GM18873 (cell line): ENCODE data around the gene HECTD2.

Source experiments
- ATAC-seq: cut with Tn5 transposase; IDR thresholded peaks from one replicate; pipeline ENCODE4 v1.9.1; 2021; ENCODE audit warnings: mild to moderate bottlenecking, moderate library complexity, moderate number of reproducible peaks; ENCODE audit not compliant: unreplicated experiment, low FRiP score

HECTD2 gene

GRCh38 chr10:91471602-91472001, 61.5 kb downstream of the HECTD2 start:
- no peak for ATAC-seq

GRCh38 chr10:91472911-91473310, 62.8 kb downstream of the HECTD2 start:
- no peak for ATAC-seq

DNA sequence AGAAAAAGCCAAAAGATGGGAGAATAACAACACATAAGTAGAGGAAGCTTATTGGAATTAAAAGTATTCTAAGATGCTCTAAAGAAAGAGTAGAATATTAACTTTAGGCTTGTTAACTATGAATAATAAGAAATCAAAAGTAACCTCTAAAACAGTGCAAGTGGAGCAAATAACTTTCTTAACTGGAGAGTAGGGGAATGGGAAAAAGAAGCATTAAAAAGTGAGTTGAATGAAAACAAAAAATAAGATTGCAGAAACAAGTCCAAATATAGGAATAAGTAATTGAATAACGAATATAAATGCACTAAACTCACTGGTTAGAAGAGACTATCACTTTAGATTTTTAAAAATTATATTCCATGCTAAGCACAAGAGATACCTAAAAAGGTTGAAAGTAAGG, 63.9 kb downstream of the HECTD2 start:
- no peak for ATAC-seq

GRCh38 chr10:91477236-91477635, 67.1 kb downstream of the HECTD2 start:
- no peak for ATAC-seq

DNA sequence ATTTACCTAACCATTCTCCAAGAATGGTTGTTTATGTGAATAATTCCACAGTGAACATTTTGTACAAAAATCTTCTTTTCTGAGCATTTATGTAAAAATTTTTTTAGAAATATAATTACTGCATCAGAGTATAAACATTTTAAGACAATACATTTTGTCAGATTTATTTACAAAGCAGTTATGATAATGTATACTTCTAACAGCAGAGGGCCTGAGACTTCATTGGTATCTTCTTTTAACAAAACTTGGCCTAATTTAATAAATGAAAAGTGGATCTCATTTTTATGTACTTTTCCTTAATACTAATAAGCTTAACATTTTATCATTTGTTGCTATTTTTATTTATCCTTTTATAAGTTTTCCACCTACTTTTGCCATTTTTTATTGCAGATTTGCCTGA, 69.4 kb downstream of the HECTD2 start:
- no peak for ATAC-seq

GRCh38 chr10:91487911-91488582, 77.9 kb downstream of the HECTD2 start:
- ATAC-seq: no peak

DNA sequence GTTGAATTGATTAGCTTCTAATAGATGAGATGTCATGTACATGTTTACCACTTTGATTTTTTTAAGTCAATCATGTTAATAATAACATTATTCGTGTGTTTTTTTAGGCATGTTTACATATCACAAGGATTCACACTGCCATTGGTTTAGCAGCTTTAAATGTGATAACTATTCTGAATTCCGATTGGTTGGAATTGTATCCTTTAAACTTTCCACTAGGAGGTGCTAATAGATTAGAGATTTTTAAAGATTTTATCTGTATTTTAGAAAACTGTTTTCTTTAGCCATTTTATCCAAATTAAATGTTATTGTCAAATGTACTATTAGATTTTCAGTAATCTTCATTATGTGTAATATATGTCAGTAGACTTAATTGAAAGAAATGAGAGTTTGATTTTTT, 83.2 kb downstream of the HECTD2 start:
- ATAC-seq: no peak

- no peak for ATAC-seq
These were observed 85.3 kb downstream of the HECTD2 start for GRCh38 chr10:91495402-91495801.

DNA sequence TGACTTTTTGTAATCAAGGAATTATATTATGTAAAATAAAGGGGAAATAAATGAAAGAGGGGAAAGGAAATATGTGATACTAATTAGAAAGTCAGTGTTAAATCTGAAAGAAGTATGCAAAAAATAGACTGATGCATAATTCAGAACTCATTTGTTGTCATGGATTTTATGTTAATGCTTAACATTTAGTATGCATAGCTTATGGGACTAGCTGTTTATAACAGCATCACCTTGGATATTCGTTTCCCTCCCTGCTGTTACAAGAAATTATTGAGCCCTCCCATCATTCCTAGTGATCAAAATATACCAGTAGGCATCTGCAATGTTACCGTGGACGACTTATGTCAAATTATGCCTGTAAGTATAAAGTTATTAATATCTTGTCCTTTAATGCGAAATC, 85.9 kb downstream of the HECTD2 start:
- no peak for ATAC-seq

DNA sequence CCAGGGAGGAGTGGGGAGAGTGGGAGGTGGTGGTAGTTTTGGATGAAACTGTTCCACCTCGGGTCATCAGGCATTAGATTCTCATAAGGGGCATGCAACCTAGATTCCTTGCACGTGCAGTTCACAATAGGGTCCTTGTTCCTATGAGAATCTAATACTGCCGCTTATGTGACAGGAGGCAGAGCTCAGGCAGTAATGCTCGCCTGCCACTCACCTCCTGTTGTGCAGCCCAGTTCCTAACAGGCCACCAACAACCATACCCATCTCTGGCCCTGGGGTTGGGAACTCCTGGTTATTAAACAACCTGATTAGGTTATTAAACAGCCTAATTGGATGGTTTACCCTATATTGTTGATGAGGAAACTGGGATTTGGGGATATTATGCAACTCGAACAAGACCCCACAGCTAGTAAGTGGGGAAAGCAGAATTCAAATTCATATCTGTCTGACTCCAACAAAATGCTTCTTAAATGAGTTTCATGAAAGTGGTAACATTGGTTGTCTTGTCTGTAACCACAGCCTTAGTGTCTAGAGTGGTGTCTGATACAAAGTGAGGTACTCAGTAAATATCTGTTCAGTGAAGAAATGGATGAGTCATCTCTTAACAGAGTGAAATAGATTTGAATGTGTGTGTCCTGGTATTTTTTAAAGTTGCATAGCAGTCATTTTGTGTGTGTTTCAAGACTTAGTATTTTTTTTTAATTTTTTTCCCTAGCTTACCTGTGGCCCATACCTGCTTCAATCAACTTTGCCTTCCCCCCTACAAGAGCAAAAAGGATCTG, 101.6 kb downstream of the HECTD2 start:
- ATAC-seq: no peak

- ATAC-seq: no peak
These were observed 102.3 kb downstream of the HECTD2 start for GRCh38 chr10:91512458-91512857.

DNA sequence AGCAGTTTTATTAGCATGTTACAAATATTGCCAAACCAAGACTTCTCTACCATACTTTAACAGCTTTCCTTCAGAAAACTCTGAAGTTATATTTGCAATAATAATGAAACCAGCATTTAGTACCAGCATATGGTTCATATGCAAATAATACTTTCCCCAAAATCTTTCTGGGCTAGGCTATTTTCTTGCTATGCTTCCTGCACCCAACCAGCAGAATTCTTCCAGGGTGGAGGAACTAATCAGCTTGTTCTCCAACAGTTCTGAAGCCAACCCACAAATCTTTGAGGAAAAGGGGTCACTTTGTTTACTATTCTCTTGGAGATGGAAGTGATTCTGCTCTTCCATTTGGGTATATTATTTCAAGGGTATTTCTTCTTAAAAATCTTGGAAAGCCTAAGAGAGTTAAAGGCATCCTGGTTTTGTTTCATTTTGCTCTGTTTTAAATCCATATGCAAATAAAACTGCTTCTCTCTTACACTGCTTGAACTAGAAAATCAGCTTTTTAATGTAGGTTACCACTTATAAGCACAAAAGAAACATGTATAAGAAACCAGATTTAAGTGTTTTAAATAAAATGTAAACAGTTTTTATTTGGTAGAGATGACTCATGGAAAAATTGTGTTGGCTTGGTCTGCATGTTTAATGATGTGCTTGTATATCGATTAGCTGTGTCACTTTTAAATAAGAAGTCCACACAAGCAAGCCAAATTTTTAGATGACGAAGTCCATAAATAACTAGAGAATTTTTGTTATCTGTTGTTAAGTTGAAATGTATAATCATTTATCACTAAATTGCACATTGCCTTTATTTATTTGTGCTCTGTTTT, 103.7 kb downstream of the HECTD2 start:
- ATAC-seq: no peak

DNA sequence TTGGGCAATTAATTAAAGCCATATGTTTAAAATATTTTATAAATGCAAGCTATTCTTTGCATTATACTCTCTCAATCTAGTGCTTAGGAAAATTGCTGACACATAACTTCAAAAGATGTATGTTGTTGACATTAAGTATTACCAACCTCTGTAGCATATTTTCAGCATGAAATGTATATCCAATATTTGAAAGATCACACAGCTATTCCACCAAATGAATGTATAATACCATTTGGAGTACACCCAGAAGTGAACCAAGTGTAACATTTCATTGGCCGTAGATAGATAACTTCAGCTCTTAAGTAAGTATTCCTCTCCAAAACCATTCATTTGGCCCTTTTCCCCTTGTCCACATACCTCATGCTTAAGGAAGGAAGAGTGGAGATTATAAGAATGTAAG, 104.6 kb downstream of the HECTD2 start:
- no peak for ATAC-seq

DNA sequence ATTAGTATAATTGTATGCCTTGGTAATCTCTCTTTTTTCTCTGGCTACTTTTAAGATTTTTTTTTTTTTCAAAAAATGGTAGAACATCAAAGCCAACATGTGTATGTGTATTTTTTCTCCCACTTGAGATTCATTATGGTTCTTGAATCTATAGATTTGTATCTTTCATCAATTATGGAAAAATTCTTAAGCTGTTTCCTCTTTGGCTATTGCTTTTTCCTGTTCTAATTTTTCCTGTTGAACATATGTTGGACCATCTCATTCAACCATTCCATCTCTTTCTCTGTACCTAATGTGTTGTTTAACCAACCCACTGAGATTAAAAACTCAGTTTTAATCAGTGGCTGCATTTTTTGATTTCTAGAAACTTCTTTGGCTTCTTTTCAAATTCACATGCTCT, 107.2 kb downstream of the HECTD2 start:
- no peak for ATAC-seq

GRCh38 chr10:91519899-91520514, 109.9 kb downstream of the HECTD2 start:
- no peak for ATAC-seq

DNA sequence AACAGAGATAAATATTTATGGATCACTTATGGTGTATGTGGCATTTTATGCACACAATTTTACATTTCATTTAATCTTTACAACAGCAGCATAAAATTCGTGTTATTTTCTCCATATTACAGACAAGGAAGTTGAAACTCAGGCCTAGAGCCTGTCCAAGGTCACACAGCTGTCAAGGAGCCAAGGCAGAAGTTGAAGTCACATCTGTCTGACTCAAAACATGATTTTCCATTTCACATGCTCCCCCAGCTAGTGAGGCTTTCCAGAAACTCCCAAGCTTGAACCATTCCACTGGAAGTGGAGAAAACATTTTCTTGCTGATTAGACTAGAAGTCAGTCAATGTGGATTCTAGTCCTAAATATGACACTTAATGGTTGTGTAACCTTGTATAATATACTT, 110.5 kb downstream of the HECTD2 start:
- no peak for ATAC-seq

DNA sequence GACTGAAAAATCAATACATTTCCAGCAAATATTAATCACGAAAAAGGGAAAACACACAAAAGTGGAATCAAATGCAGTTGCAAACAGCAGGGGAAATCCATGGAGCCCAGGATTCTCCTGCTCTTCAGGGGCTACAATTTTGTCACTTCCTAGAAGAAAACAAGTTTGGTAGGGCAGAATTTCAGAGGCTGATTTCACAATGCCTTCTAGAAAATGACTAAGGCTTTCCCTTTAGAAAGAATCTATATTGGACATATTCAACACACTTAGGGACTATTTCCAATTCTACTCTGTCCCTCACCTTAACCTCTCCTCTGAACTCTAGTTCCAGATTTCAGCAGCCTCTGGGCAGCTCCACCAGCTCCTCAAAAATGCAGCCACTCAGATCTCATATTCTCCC, 111.3 kb downstream of the HECTD2 start:
- no peak for ATAC-seq

GRCh38 chr10:91525896-91526712, 116.0 kb downstream of the HECTD2 start:
- no peak for ATAC-seq

- no peak for ATAC-seq
These were observed 117.9 kb downstream of the HECTD2 start for GRCh38 chr10:91528080-91528479.

DNA sequence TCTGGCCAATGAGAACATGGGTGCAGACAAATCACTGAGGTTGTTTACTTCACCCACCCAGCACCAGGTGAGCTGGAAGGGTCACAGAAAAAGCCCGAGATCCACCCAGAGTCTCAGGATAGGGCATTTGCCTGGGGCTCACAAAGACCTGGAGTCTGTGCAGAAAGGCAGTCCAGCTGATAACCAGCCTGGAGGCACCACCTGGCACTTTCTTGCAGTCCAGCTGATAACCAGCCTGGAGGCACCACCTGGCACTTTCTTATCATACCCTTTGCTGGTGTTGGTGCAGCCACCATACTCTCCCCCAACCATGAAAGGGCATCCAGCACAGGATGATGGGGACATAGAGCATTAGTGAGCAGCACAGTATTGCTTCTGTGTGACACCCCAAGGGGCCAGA, 118.6 kb downstream of the HECTD2 start:
- no peak for ATAC-seq
